Activated CD4-positive, CD25-positive, alpha-beta regulatory T cell (primary cell): ENCODE results near the gene TSPAN31.

Source experiments
- DNase-seq, 4 experiments: peaks; one replicate each; lab custom pipeline; 2025; lab: John Stamatoyannopoulos, UW

Gene TSPAN31

GRCh38 chr12:57793920-57794319, 49.1 kb downstream of the TSPAN31 start:
- no peak for DNase-seq

GRCh38 chr12:57795354-57795753, 50.5 kb downstream of the TSPAN31 start:
- DNase-seq = no peak

GRCh38 chr12:57796996-57797395, 52.2 kb downstream of the TSPAN31 start:
- no peak for DNase-seq

- no peak for DNase-seq
Observed at GRCh38 chr12:57797933-57798332, 53.1 kb downstream of the TSPAN31 start.
